NCI-H146 treated with DMSO at 0.1 percent for 48 hours (cell line): ENCODE results near the gene ATP8A2.
"Not testable (repeated sequence)": the region's sequence is repeated elsewhere in the genome, so short reads cannot be mapped to it uniquely, and the experiment has no call there.

ENCODE experiments used
- DNase-seq: peaks from one replicate; lab custom pipeline; 2025; ENCODE audit not compliant: unreplicated experiment; lab: John Stamatoyannopoulos, UW

ATP8A2 gene

DNA sequence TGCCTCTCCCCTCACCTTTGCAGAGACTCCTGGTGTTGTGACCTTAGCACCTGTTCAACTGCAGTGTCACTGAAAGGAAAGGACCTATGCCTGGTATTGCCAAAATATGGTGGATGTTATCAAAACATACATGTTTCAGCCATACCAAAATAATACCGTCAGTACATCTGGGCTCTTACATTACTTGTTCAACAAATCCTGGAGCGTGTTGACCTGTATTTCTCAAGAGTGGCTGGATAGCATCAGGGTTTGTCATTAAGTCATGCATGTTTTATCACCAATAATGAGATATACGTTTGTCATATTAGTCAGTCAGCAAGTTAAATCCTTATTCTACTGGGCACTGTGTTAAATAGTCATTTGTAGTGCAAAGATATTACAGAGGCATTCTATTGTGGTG, 389.3 kb downstream of the ATP8A2 start:
- no peak for DNase-seq

DNA sequence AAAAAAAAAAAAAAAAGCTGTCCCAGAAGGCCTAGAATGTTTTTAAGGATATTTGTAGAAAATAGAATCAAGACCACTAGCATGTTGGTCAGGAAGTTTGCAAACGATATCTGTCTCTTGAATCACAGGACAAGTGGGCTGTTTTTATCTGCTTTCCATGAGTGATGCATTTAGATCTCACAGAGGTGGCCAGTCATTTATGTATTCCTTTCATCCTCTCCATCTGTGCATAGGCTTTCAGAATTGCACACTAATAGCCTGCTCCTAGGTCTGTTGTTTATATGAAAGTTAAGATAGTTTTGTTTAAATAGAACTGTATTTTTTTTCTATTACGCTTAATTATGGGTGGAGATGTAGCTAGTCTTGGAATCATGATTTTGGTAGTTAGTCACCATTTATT, 390.5 kb downstream of the ATP8A2 start:
- no peak for DNase-seq

DNA sequence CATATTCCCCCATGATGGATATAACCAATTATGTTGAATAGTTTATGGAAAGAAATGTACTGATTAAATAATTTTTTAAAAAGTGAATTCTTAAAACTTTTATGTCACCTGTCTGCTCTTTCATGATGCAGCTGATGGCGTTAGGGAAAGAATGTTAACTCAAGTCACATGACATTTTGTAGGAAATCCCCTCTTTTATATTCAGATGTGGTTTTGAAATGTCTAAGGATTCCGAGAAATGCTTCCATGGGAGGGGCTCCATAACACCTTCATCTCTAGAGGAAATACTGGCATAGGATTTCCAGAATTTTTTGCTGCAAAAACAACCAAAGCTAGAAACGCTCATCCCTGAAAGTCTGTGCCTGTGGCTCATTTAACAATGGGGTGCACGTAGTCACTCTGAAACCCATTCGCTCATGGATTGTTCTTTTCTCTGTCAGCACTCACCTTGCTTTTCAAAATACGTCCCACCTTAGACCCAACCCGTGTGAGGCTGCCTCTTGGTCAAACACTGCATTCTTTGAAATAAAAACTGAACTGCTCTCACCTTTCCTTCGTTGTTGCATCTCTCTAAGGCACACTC, 391.1 kb downstream of the ATP8A2 start:
- DNase-seq = no peak

- no peak for DNase-seq
Measured at GRCh38 chr13:25764378-25764777, 392.6 kb downstream of the ATP8A2 start.

GRCh38 chr13:25765266-25765665, 393.5 kb downstream of the ATP8A2 start:
- DNase-seq = no peak

DNA sequence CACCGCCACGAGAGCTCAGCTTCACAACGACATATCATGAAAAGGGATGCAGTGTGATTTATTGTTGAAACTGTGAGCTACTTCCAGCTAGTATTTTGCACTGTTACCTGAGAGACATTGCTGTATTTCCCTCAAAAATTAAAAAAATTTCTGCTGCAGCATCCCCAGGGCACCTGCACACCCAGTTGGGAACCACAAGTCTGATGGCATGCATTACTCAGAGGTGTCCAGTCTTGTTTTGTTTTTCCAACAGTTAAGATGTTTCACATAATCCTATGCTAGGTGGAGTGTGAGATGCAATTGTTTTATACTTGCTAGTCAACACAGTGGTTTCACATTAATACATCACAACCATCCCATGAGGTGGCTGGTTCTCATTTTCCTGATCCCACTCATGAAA, 394.8 kb downstream of the ATP8A2 start:
- no peak for DNase-seq

GRCh38 chr13:25766991-25767390, 395.2 kb downstream of the ATP8A2 start:
- no peak for DNase-seq

- DNase-seq = no peak
Measured at GRCh38 chr13:25768376-25768775, 396.6 kb downstream of the ATP8A2 start.

GRCh38 chr13:25768838-25769237, 397.1 kb downstream of the ATP8A2 start:
- DNase-seq = no peak

DNA sequence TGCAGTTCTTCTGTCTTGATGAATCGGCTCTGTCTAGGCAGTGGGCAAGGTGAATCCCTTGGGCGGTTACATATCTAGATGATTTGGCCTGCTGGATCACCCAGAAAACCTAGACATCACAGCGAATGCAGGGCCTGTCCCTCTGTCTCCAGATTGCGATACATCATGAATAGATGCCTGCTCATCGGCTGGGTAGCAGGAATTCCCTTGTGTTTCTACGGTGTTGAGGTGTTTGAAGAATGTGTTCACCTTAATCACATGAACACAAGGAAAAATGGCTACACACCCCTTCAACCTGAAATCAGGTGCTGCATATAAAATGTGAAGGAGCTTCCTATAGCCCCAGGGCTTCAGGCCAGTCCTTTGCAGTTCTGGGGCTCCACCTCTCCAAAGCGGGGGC, 398.8 kb downstream of the ATP8A2 start:
- DNase-seq = no peak

DNA sequence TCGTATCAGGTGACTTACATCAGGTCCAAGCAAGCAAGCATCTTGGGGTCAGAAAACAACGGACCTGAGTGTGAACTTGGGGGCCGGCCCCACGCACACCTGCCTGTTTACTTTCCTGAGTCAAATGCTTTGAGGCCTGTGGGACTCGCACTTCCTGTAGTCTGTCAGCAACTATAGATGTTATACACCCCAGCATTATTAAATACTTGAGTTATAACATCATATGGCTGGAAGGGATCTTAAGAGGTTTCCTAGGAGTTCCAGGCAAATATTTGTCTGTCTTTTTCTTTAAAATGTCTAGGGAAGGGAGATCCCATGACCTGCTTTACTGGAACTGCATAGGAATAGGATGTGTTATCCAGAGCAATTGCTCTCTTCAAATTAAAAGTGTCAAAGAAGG, 399.4 kb downstream of the ATP8A2 start:
- no peak for DNase-seq

- DNase-seq = no peak
Measured at GRCh38 chr13:25771641-25772478, 400.1 kb downstream of the ATP8A2 start.

DNA sequence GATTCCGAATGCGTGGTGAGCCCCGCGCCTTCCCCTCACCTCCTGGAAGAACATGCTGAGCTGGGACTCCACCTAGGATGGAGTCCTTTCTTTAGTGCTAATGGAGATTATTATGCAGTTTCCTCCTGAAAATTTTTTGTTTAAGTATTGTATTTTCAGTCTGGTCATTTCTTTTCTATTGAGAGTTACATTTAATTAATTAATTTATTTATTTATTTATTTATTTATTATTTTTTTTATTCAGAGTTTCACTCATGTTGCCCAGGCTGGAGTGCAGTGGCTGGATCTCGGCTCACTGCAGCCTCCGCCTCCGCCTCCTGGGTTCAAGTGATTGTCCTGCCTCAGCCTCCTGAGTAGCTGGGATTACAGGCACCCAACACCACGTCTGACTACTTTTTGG, 400.8 kb downstream of the ATP8A2 start:
- DNase-seq = not testable (repeated sequence)

DNA sequence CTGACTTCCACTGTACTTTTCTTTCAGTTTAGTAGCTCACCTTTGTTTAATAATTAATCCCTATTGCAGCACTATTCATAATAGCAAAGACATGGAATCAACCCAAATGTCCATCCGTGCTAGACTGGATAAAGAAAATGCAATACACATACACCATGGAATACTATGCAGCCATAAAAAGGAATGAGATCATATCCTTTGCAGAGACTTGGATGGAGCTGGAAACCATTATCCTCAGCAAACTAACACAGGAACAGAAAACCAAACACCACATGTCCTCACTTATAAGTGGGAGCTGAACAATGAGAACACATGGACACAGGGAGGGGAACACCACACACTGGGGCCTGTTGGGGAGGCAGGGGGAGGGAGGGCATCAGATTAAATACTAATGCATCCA, 402.3 kb downstream of the ATP8A2 start:
- not testable (repeated sequence) for DNase-seq

DNA sequence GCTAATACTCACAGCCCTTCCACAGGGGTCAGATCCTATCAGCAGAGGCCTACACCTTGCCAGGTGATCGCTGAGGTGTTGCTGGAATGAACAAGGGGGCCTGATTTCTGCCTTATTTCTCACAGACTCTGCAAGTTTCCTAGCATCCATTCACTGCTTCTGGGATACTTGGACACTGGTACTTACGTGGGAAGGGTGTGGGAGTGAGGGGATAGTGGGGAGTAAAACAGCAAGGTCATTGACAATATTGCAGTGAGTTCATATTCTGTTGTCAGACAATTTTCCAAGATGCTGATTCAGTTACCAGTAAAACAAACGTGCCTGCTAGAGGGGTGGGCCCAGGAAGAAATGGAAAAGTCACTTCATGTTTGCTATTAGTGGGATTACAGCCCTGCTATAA, 403.5 kb downstream of the ATP8A2 start:
- DNase-seq = no peak

DNA sequence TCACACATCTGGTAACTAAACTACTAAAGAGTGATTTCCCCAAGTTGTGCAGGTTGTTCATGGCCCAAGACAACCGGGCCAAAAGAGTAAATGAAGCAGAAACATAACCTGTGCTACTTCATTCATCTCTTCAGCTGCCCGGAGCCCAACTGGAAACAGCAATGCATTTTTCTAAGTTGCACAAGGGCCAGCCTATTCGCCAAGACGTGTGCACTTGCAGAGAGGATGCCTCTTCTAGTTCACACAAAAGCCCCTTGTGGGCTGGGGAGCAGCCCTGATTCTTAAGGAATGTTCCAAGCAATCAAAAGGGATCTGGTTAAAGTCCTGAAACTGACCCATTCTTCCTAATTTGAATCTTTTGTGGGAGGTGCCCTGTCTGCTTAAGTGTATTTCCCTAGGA, 404.2 kb downstream of the ATP8A2 start:
- DNase-seq = no peak

DNA sequence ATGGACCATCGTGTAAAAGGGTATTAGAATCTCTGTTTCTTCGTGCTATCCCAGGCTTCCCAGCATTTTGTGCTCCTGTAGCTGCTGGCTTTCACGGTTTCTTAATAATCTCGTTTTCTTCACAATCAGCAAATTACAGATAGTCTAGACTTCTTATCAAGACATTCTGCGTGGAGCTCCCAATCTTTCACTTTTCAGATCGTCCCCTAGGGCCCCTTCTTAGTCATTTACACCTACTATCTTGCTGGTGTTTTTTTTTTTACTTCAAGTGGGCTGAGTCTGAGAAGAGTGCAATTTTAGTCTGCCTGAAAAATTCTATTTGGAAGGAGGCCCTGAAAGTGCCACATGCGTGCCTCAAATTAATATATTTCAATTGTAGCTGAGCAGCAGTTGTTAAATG, 404.9 kb downstream of the ATP8A2 start:
- no peak for DNase-seq

- DNase-seq = no peak
Measured at GRCh38 chr13:25777509-25777908, 405.7 kb downstream of the ATP8A2 start.

DNA sequence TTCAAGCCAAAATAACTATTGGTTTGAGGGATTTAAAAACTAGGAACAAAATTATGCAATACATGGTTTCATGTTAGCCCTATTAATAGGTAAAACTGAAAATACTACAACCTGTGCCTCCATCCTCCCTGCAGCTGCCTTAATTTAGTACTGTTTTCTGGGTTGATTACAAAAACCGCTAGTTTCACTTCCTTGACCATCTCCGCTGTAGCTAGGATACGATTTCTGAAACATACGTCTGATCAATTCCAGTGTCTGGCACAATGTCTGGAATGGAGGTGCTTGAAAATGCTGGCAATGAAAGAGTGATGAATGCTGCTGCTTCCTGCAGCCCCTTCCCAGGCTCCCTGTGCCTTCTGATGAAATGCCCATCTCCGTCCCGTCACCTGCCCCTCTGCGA, 406.6 kb downstream of the ATP8A2 start:
- DNase-seq = no peak

- DNase-seq = no peak
Measured at GRCh38 chr13:25778808-25779305, 407.1 kb downstream of the ATP8A2 start.

- no peak for DNase-seq
Measured at GRCh38 chr13:25783076-25783475, 411.3 kb downstream of the ATP8A2 start.

- DNase-seq = no peak
Measured at GRCh38 chr13:25783601-25784024, 411.8 kb downstream of the ATP8A2 start.

- DNase-seq = no peak
Measured at GRCh38 chr13:25784119-25784518, 412.3 kb downstream of the ATP8A2 start.
